SH-SY5Y (cell line): ENCODE data around the gene FOXK2.

Source experiments
- GATA2 ChIP-seq: IDR thresholded peaks from 2 replicates; pipeline ENCODE4 v1.6.1; 2011; ENCODE audit warnings: mild to moderate bottlenecking, low read depth, low read length
- GATA3 ChIP-seq: IDR thresholded peaks from 2 replicates; pipeline ENCODE4 v1.6.1; 2011; ENCODE audit warnings: low read depth, mild to moderate bottlenecking, low read length, moderate library complexity

DNA sequence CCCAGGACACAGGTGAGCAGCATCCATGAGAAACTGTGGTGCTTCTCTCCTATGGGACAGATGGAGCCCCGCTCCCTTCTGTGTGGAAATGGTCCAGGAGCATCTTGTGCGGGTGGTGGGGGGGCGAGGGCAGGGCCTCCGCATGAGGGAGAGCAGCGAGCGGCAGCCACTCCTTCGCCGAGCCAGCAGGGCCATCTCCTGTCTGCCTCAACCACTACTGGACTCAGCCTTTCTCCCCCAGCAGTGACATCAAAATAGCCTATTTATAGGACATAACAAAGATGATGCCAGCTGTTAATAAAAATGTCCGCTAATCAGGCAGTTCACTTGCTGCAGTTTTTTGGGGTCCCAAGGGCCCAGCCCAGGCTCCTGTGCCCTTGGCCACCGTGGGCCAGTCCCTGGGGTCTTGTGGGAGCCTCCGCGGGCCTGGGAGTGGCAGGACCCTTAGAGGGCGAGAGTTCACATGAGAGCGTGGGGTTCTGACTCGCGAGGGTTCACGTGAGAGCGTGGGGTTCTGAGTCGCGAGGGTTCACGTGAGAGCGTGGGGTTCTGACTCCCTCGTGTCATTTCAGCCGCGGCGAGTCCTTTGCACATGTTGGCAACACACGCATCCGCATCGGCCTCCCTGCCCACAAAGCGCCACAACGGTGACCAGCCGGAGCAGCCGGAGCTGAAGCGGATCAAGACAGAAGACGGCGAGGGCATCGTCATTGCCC is 81.4 kb downstream of the FOXK2 start:
- no peak for TF ChIP-seq GATA2
- no peak for TF ChIP-seq GATA3
